SJSA1 (cell line): ENCODE measurements around the gene NAGPA. TPM values are rescaled to one million over a fixed set of nuclear protein-coding genes. Genes with fewer than 3 reads are reported as not detected.
A peak's percentile ranks its signal among the peaks of the same experiment; 100 is the strongest.
"Not testable (repeated sequence)": the region's sequence is repeated elsewhere in the genome, so short reads cannot be mapped to it uniquely, and the experiment has no call there.

ENCODE experiments used
- DNase-seq, 2 experiments: peaks; one replicate each; pipeline ENCODE4 v3.0.0-alpha.2; 2015 to 2020; ENCODE audit warnings: low spot score in 2 of 2, low read depth in 1 of 2
- H3K27ac ChIP-seq: fragments of 250-450 bp; sonication (Bioruptor Pico); 2 replicates; pipeline ENCODE4 v1.5.1; 2020; ENCODE audit warnings: mild to moderate bottlenecking, moderate library complexity
- H3K27me3 ChIP-seq: fragments of 250-450 bp; sonication (Bioruptor Pico); replicated peaks from 2 replicates; pipeline ENCODE4 v1.5.1; 2020; ENCODE audit warnings: mild to moderate bottlenecking, moderate library complexity
- H3K36me3 ChIP-seq: fragments of 250-450 bp; sonication (Bioruptor Pico); 2 replicates; pipeline ENCODE4 v1.5.1; 2020; ENCODE audit warnings: mild to moderate bottlenecking
- H3K4me1 ChIP-seq: fragments of 250-450 bp; sonication (Bioruptor Pico); replicated peaks from 2 replicates; pipeline ENCODE4 v1.6.1; 2021; ENCODE audit warnings: mild to moderate bottlenecking
- H3K4me3 ChIP-seq: fragments of 250-450 bp; sonication (Bioruptor Pico); 2 replicates; pipeline ENCODE4 v1.5.1; 2020; ENCODE audit warnings: mild to moderate bottlenecking
- H3K9me3 ChIP-seq: fragments of 250-450 bp; sonication (Bioruptor Pico); replicated peaks from 2 replicates; pipeline ENCODE4 v1.5.1; 2020; ENCODE audit warnings: mild to moderate bottlenecking
- total RNA-seq: library from RNA; depleted of rRNA; stranded (reverse); fragments of >200 nt; shearing (Covaris generic); gene quantifications from 2 replicates; pipeline ENCODE4 v1.2.3, GENCODE V29; 2014

NAGPA gene
- total RNA-seq, 1 experiment from 2014 or later, result 12.1 TPM

- Histone ChIP-seq H3K4me3 (no peak overlapping the region), H3K36me3 (no peaks in the 10 kb centered on the region), H3K4me1 (peaks cover 18% of the 10 kb centered on the region), H3K27ac (no peak overlapping the region), H3K27me3 (peaks cover 12% of the 10 kb centered on the region; the same call in 1 of the 2 replicates), H3K9me3 (no peaks in the 10 kb centered on the region)
- no peak for DNase-seq
Measured at GRCh38 chr16:5045499-5046115, 11.9 kb upstream of the NAGPA start.

GRCh38 chr16:5044581-5044980 lies 10.8 kb upstream of the NAGPA start:
- not testable (repeated sequence) for H3K27ac ChIP-seq, H3K27me3 ChIP-seq, H3K36me3 ChIP-seq, H3K4me3 ChIP-seq, H3K9me3 ChIP-seq, DNase-seq
- H3K4me1 ChIP-seq, result peaks cover 19% of the 10 kb centered on the region

- Histone ChIP-seq H3K9me3 (no peaks in the 10 kb centered on the region), H3K36me3 (no peaks in the 10 kb centered on the region), H3K27me3 (peaks cover 6% of the 10 kb centered on the region; the same call in 1 of the 2 replicates), H3K4me3 (no peak overlapping the region), H3K4me1 (peaks cover 19% of the 10 kb centered on the region), H3K27ac (no peak overlapping the region)
- no peak for DNase-seq
Measured at GRCh38 chr16:5044011-5044540, 10.3 kb upstream of the NAGPA start.

- no peak for DNase-seq
- no peak overlapping the region for H3K27ac ChIP-seq
- H3K9me3 ChIP-seq, result no peaks in the 10 kb centered on the region
- H3K36me3 ChIP-seq, result no peaks in the 10 kb centered on the region
- H3K27me3 ChIP-seq, result no peaks in the 10 kb centered on the region
- peaks cover 19% of the 10 kb centered on the region for H3K4me1 ChIP-seq
- H3K4me3 ChIP-seq, result no peak overlapping the region
Measured at GRCh38 chr16:5042574-5043171, 8.9 kb upstream of the NAGPA start.

GRCh38 chr16:5041600-5042133 lies 7.9 kb upstream of the NAGPA start:
- H3K27ac ChIP-seq, result no peak overlapping the region

GRCh38 chr16:5040451-5040850 lies 6.7 kb upstream of the NAGPA start:
- DNase-seq, result no peak
- no peaks in the 10 kb centered on the region for H3K9me3 ChIP-seq

More at GRCh38 chr16:5041600-5042133, 7.9 kb upstream of the NAGPA start:
- Histone ChIP-seq H3K36me3 (no peaks in the 10 kb centered on the region), H3K4me3 (no peak overlapping the region), H3K27me3 (no peaks in the 10 kb centered on the region), H3K4me1 (peaks cover 19% of the 10 kb centered on the region), H3K9me3 (no peaks in the 10 kb centered on the region)
- DNase-seq, result no peak

GRCh38 chr16:5036228-5037156 lies 2.8 kb upstream of the NAGPA start:
- Histone ChIP-seq H3K27me3 (no peaks in the 10 kb centered on the region), H3K4me3 (no peak overlapping the region), H3K27ac (no peak overlapping the region), H3K9me3 (no peaks in the 10 kb centered on the region), H3K4me1 (peaks cover 23% of the 10 kb centered on the region), H3K36me3 (no peaks in the 10 kb centered on the region; the same call in 1 of the 2 replicates)
- DNase-seq, result no peak

More at GRCh38 chr16:5040451-5040850, 6.7 kb upstream of the NAGPA start:
- Histone ChIP-seq H3K27me3 (no peaks in the 10 kb centered on the region), H3K4me3 (no peak overlapping the region), H3K27ac (no peak overlapping the region), H3K36me3 (no peaks in the 10 kb centered on the region), H3K4me1 (peaks cover 19% of the 10 kb centered on the region)

- DNase-seq, result no peak
- Histone ChIP-seq H3K27me3 (no peaks in the 10 kb centered on the region), H3K9me3 (no peaks in the 10 kb centered on the region), H3K4me1 (peaks cover 17% of the 10 kb centered on the region), H3K36me3 (no peaks in the 10 kb centered on the region; the same call in 1 of the 2 replicates), H3K4me3 (no peak overlapping the region), H3K27ac (no peak overlapping the region)
Measured at GRCh38 chr16:5035909-5036227, 2.1 kb upstream of the NAGPA start.

- no peaks in the 10 kb centered on the region; the same call in 1 of the 2 replicates for H3K36me3 ChIP-seq
- peaks cover 13% of the 10 kb centered on the region for H3K4me1 ChIP-seq
- peak overlapping the region; percentile 86 for H3K4me3 ChIP-seq
- H3K27me3 ChIP-seq, result no peaks in the 10 kb centered on the region
- H3K27ac ChIP-seq, result no peak overlapping the region
- H3K9me3 ChIP-seq, result no peaks in the 10 kb centered on the region
- DNase-seq, result no peak
Measured at GRCh38 chr16:5034167-5034523, 410 bp upstream of the NAGPA start.

- Histone ChIP-seq H3K27me3 (no peaks in the 10 kb centered on the region), H3K4me1 (peaks cover 13% of the 10 kb centered on the region), H3K9me3 (no peaks in the 10 kb centered on the region), H3K27ac (no peak overlapping the region), H3K4me3 (peak overlapping the region; percentile 86), H3K36me3 (no peaks in the 10 kb centered on the region; the same call in 1 of the 2 replicates)
- no peak for DNase-seq
Measured at GRCh38 chr16:5032748-5033167, 977 bp downstream of the NAGPA start.

- H3K4me3 ChIP-seq, result no peak overlapping the region
Measured at GRCh38 chr16:5031601-5032000, 2.1 kb downstream of the NAGPA start.

GRCh38 chr16:5030251-5030870 lies 3.4 kb downstream of the NAGPA start:
- no peak overlapping the region for H3K27ac ChIP-seq
- H3K4me1 ChIP-seq, result peaks cover 13% of the 10 kb centered on the region
- no peak for DNase-seq
- H3K9me3 ChIP-seq, result no peaks in the 10 kb centered on the region
- no peak overlapping the region for H3K4me3 ChIP-seq
- no peaks in the 10 kb centered on the region; the same call in 1 of the 2 replicates for H3K36me3 ChIP-seq
- no peaks in the 10 kb centered on the region for H3K27me3 ChIP-seq

More at GRCh38 chr16:5031601-5032000, 2.1 kb downstream of the NAGPA start:
- Histone ChIP-seq H3K27ac (no peak overlapping the region), H3K4me1 (peaks cover 13% of the 10 kb centered on the region), H3K9me3 (no peaks in the 10 kb centered on the region), H3K36me3 (no peaks in the 10 kb centered on the region; the same call in 1 of the 2 replicates), H3K27me3 (no peaks in the 10 kb centered on the region)
- no peak for DNase-seq

- Histone ChIP-seq H3K36me3 (no peaks in the 10 kb centered on the region; the same call in 1 of the 2 replicates), H3K4me3 (no peak overlapping the region), H3K9me3 (no peaks in the 10 kb centered on the region), H3K27ac (no peak overlapping the region), H3K4me1 (peaks cover 10% of the 10 kb centered on the region), H3K27me3 (no peaks in the 10 kb centered on the region)
- DNase-seq, result no peak
Measured at GRCh38 chr16:5028950-5029475, 4.7 kb downstream of the NAGPA start.
